Ovary (tissue), 9 donors: ENCODE data around the gene RBM41. TPM values are rescaled to one million over a fixed set of nuclear protein-coding genes. Genes with fewer than 3 reads are reported as not detected.

ENCODE experiments used
- DNase-seq, 5 donors: peaks; one replicate each; pipeline ENCODE4 v3.0.0-alpha.2; 2019 to 2020
- H3K27ac ChIP-seq, 2 donors: fragments of 200-600 bp; one replicate each; pipeline versions ENCODE4 v1.5.1 to v1.8.0; 2019 to 2022
- H3K27me3 ChIP-seq: fragments of 200-600 bp; one replicate; pipeline ENCODE4 v1.8.0; 2022
- H3K36me3 ChIP-seq: fragments of 200-600 bp; sonication (generic); one replicate; pipeline ENCODE4 v1.5.1; 2019
- H3K4me1 ChIP-seq: one replicate; pipeline ENCODE4 v1.8.1; 2013; ENCODE audit warnings: mild to moderate bottlenecking, moderate library complexity; ENCODE audit not compliant: insufficient read depth
- H3K4me3 ChIP-seq: fragments of 200-600 bp; sonication (generic); one replicate; pipeline ENCODE4 v1.5.1; 2017
- H3K9me3 ChIP-seq, 2 donors: fragments of 200-600 bp in 1 of 2; sonication (generic) in 1 of 2; one replicate each; pipeline versions ENCODE4 v1.5.1 to v1.8.1; 2013 to 2019; ENCODE audit warnings: mild to moderate bottlenecking in 1 of 2, moderate library complexity in 1 of 2
- CTCF ChIP-seq, 3 donors: fragments of 450-650 bp in 2 of 3; fragments of 200-600 bp in 1 of 3; IDR thresholded peaks; one replicate each; pipeline versions ENCODE4 v1.5.1 to v1.8.0; 2016 to 2022; ENCODE audit warnings: antibody characterized with exemption in 3 of 3, mild to moderate bottlenecking in 1 of 3
- EP300 ChIP-seq: sonication (generic); formaldehyde crosslinking; IDR thresholded peaks from one replicate; pipeline ENCODE4 v1.6.1; 2017; ENCODE audit warnings: antibody characterized with exemption
- POLR2A ChIP-seq: fragments of 450-650 bp; IDR thresholded peaks from one replicate; pipeline ENCODE4 v1.6.1; 2017; ENCODE audit warnings: antibody characterized with exemption, mild to moderate bottlenecking, moderate library complexity
- WGBS, 3 donors: extraction: QIAGEN DNeasy Blood & Tissue Kit in 1 of 3; methylation state at CpG; one replicate each; pipeline versions ENCODE4 v1.1.5 to v1.1.7; 2013 to 2017; 5-methylcytosine and 5-hydroxymethylcytosine counted together
- intact Hi-C, 4 donors: fragments of 100-400 bp; cut with DNase I; formaldehyde crosslinking; loops; one replicate each; pipeline versions ENCODE4 v1.11.0 to v1.15.1; 2022 to 2023
- polyA plus RNA-seq, 2 donors: library from polyadenylated mRNA; stranded (reverse); fragments of 200-250 nt in 1 of 2; fragments of 350-450 nt in 1 of 2; fragmentation: Illumina TruSeq in 1 of 2; extraction: RNeasy Lipid Tissue Mini Kit (QIAGEN cat#74804) in 1 of 2; gene quantifications; one replicate each; pipeline ENCODE4 v1.2.3, GENCODE V29; 2013 to 2014
- total RNA-seq, 7 donors: library from RNA; depleted of rRNA in 2 of 7; stranded (reverse); fragments of >200 nt in 2 of 7; fragmentation: NEBNext Ultra II Directional in 3 of 7; extraction: Animal tissue kit (Norgen Biotek cat#: 25700) in 3 of 7; gene quantifications; one replicate each; pipeline versions ENCODE4 v1.1.0 to v1.2.4, GENCODE V29; 2016 to 2023
- donor health status: DM: no; HTN: no; CAD: no; lungs with moderate emphysema.
- donor health status: DM: no; HTN: no; CAD: no.
- donor health status: Bipolar disorder and iron deficiency.
- donor health status: DM: yes; HTN: yes; CAD: no.
- donor health status: DM: no; HTN: no; CAD: no.
- donor health status: DM: yes; HTN: yes; CAD: no.

RBM41 gene
- total and polyA plus RNA-seq, 9 donors = 5.4 to 13.6 (median 12.0) TPM

- H3K27ac ChIP-seq = no peak overlapping the region
- no peaks in the 10 kb centered on the region for H3K4me1 ChIP-seq
- H3K36me3 ChIP-seq = no peaks in the 10 kb centered on the region
- intact Hi-C loops = no loop called here
- no peaks in the 10 kb centered on the region for H3K27me3 ChIP-seq
- no peaks in the 10 kb centered on the region for H3K9me3 ChIP-seq
- TF ChIP-seq POLR2A (no peak), EP300 (no peak), CTCF (IDR thresholded peaks at IDR 0.05) (no peak)
- H3K4me3 ChIP-seq = no peak overlapping the region
- no peak for DNase-seq
- WGBS, 3 donors = 69 to 74% (median 72%) methylated on average over 6 of the region's 6 CpGs
Observed at GRCh38 chrX:107154787-107155620, 36.4 kb upstream of the RBM41 start.

- Histone ChIP-seq H3K27ac (no peak overlapping the region), H3K36me3 (no peaks in the 10 kb centered on the region), H3K4me3 (no peak overlapping the region), H3K4me1 (no peaks in the 10 kb centered on the region), H3K9me3 (no peaks in the 10 kb centered on the region), H3K27me3 (no peaks in the 10 kb centered on the region)
- DNase-seq = no peak
- intact Hi-C loops = no loop called here
- WGBS, 3 donors = 71 to 74% (median 74%) methylated on average over 5 of the region's 5 CpGs
- no peak for TF ChIP-seq POLR2A
Observed at GRCh38 chrX:107153005-107153404, 34.4 kb upstream of the RBM41 start.

GRCh38 chrX:107146670-107147069 is 28.0 kb upstream of the RBM41 start:
- TF ChIP-seq CTCF (IDR thresholded peaks at IDR 0.05) (no peak), EP300 (no peak), POLR2A (no peak)
- Histone ChIP-seq H3K4me3 (no peak overlapping the region), H3K36me3 (no peaks in the 10 kb centered on the region), H3K4me1 (no peaks in the 10 kb centered on the region), H3K27me3 (no peaks in the 10 kb centered on the region), H3K9me3 (no peaks in the 10 kb centered on the region), H3K27ac (no peak overlapping the region)
- no peak for DNase-seq
- intact Hi-C loops = no loop called here

GRCh38 chrX:107135965-107136307 is 17.3 kb upstream of the RBM41 start:
- Histone ChIP-seq H3K36me3 (no peaks in the 10 kb centered on the region), H3K4me3 (no peak overlapping the region), H3K9me3 (no peaks in the 10 kb centered on the region), H3K4me1 (no peaks in the 10 kb centered on the region), H3K27me3 (no peaks in the 10 kb centered on the region), H3K27ac (no peak overlapping the region)
- 51 to 71% (median 60%) methylated on average over 1 of the region's 1 CpG for WGBS, 3 donors
- intact Hi-C loops = no loop called here
- no peak for DNase-seq
- TF ChIP-seq EP300 (no peak), CTCF (IDR thresholded peaks at IDR 0.05) (no peak), POLR2A (no peak)

GRCh38 chrX:107135049-107135964 is 16.7 kb upstream of the RBM41 start:
- DNase-seq = no peak
- H3K4me3 ChIP-seq = no peak overlapping the region
- no peaks in the 10 kb centered on the region for H3K36me3 ChIP-seq
- 56 to 67% (median 64%) methylated on average over 5 of the region's 5 CpGs for WGBS, 3 donors
- H3K9me3 ChIP-seq = no peaks in the 10 kb centered on the region
- H3K4me1 ChIP-seq = no peaks in the 10 kb centered on the region
- no peaks in the 10 kb centered on the region for H3K27me3 ChIP-seq
- intact Hi-C loops = no loop called here
- TF ChIP-seq POLR2A = no peak
- no peak for TF ChIP-seq EP300
- no peak for TF ChIP-seq CTCF (IDR thresholded peaks at IDR 0.05)
- no peak overlapping the region for H3K27ac ChIP-seq
